SH-SY5Y (cell line): ENCODE data around the gene AKAP5.

ENCODE experiments used
- GATA2 ChIP-seq: IDR thresholded peaks from 2 replicates; pipeline ENCODE4 v1.6.1; 2011; ENCODE audit warnings: mild to moderate bottlenecking, low read depth, low read length
- GATA3 ChIP-seq: IDR thresholded peaks from 2 replicates; pipeline ENCODE4 v1.6.1; 2011; ENCODE audit warnings: low read depth, mild to moderate bottlenecking, low read length, moderate library complexity

DNA sequence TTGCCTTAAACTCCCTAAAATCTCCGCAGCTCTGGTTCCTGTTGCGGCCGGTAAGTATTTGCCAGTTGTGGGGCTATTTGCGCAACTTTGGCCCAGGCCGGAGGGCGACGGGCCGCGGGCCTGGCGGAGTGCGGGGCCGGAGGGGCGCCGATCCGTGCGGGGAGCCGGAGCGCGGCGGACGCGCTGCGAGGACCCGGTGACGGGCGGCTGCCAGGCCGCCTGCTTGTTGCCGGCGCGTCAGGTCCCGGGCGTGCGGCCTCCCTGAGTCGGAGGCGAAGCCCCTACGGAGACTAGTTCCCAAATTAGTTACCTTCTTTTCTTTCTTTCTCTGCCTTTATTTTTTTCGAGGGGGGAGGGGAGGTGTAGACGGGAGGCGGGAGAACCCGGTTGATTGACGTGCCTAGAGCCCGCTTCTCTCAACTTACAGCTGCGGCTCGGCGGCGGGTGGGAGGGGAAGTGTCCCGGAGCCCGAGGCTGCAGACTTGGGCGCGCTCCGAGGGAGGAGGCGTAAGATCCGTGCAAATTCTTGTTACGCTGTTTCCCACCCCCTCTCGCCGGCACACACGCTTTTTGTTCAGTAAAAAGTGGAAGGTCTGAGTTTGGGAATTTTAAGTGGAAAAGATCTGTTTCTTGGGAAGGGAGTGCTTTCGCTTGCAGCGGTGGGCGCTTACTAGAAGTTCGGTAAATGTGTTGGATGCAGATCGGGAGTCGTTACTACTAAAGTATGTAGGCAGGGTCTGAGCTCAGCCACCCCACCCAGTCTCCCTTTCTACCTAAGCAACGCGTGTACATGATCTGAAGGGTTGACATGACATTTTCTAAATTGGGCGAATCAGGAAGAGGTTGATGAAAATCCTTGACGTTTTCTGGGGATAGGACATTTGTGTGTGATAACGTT, 39.8 kb downstream of the AKAP5 start:
- TF ChIP-seq GATA2 (no peak), GATA3 (no peak)
